Measurements from ENCODE around the gene CELF2. TPM values are rescaled to one million over a fixed set of nuclear protein-coding genes. Genes with fewer than 3 reads are reported as not detected.

The CELF2 gene
- total RNA-seq, 1 experiment from 2014 or later: 28.7 TPM

GRCh38 chr10:11237571-11237970, 219.9 kb downstream of the CELF2 start:
- Histone ChIP-seq H3K56ac (ENCODE audit: insufficient read length, low read depth, low read length) (no peak overlapping the region), H3T11ph (ENCODE audit: low read length) (no peak overlapping the region), H3K4ac (ENCODE audit: low read depth, low read length) (no peak overlapping the region), H2BK120ac (ENCODE audit: low read depth, low read length, poor library complexity, severe bottlenecking) (no peak overlapping the region), H3K14ac (ENCODE audit: insufficient read depth, low read length) (peak overlapping the region; percentile 72), H2BK12ac (ENCODE audit: insufficient read length, low read depth, low read length) (no peak overlapping the region), H3K27ac (ENCODE audit: insufficient read length, low read depth, low read length) (no peak overlapping the region), H2BK5ac (ENCODE audit: insufficient read length, low read length) (no peak overlapping the region), H3K27me3 (ENCODE audit: insufficient read depth, low read length) (no peaks in the 10 kb centered on the region), H4K91ac (ENCODE audit: insufficient read length, low read depth, low read length) (no peak overlapping the region), H2BK15ac (ENCODE audit: low read depth, low read length) (no peak overlapping the region), H3K9me3 (ENCODE audit: control insufficient read depth, low read depth, low read length) (no peaks in the 10 kb centered on the region), H4K20me1 (ENCODE audit: control insufficient read depth, insufficient read depth, insufficient read length) (no peaks in the 10 kb centered on the region), H3K79me1 (ENCODE audit: insufficient read depth, low read depth, low read length, poor library complexity, severe bottlenecking) (no peaks in the 10 kb centered on the region), H3K9ac (ENCODE audit: extremely low read depth, insufficient read length, low read length) (no peak overlapping the region), H2AFZ (ENCODE audit: low read length) (no peak overlapping the region), H3K23me2 (ENCODE audit: insufficient read length, low read depth, low read length, poor library complexity, severe bottlenecking) (peaks cover 4% of the 10 kb centered on the region), H3K4me1 (ENCODE audit: insufficient read depth, low read length) (no peaks in the 10 kb centered on the region), H3K18ac (ENCODE audit: insufficient read length, low read depth, low read length) (no peak overlapping the region), H2AK5ac (ENCODE audit: insufficient read length, low read length) (no peak overlapping the region), H4K5ac (ENCODE audit: insufficient read length, low read depth, low read length) (no peak overlapping the region), H3K23ac (ENCODE audit: insufficient read length, low read depth, low read length) (no peak overlapping the region), H4K8ac (replicated peaks; ENCODE audit: insufficient read length, low read depth, low read length) (no peak overlapping the region), H3K79me2 (ENCODE audit: insufficient read depth, low read length) (no peaks in the 10 kb centered on the region), H3K4me2 (ENCODE audit: insufficient read depth, insufficient read length, low read length) (no peak overlapping the region), H2BK20ac (ENCODE audit: low read depth, low read length, poor library complexity, severe bottlenecking) (no peak overlapping the region)
- TF ChIP-seq, protein P1, sequence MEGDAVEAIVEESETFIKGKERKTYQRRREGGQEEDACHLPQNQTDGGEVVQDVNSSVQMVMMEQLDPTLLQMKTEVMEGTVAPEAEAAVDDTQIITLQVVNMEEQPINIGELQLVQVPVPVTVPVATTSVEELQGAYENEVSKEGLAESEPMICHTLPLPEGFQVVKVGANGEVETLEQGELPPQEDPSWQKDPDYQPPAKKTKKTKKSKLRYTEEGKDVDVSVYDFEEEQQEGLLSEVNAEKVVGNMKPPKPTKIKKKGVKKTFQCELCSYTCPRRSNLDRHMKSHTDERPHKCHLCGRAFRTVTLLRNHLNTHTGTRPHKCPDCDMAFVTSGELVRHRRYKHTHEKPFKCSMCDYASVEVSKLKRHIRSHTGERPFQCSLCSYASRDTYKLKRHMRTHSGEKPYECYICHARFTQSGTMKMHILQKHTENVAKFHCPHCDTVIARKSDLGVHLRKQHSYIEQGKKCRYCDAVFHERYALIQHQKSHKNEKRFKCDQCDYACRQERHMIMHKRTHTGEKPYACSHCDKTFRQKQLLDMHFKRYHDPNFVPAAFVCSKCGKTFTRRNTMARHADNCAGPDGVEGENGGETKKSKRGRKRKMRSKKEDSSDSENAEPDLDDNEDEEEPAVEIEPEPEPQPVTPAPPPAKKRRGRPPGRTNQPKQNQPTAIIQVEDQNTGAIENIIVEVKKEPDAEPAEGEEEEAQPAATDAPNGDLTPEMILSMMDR (conservative IDR thresholded peaks at IDR 0.05): no peak
- Mint-ChIP-seq H3K4me1 (peaks cover 0 to 1% of the 10 kb centered on the region in 2 experiments; a peak in 1 of 4 replicates), H3K9me3 (no peaks in the 10 kb centered on the region), H3K4me3 (no peak overlapping the region), H3K27ac (no peak overlapping the region), H3K27me3 (ENCODE audit: low read depth) (no peaks in the 10 kb centered on the region), H3K36me3 (ENCODE audit: insufficient read depth in 1 of 3, low read depth in 3 of 3) (no peaks in the 10 kb centered on the region; a peak in 1 of 7 replicates)
- no CpG with 5 or more reads among the region's 7 CpGs for WGBS (ENCODE audit: extremely low coverage, insufficient read length, low lambda C conversion rate)
- DNase-seq: no peak
